Kidney glomerular epithelial cell (primary cell): ENCODE results near the gene MYO3A.

Source experiments
- DNase-seq: peaks from one replicate; lab custom pipeline; 2025; lab: John Stamatoyannopoulos, UW

MYO3A gene

DNA sequence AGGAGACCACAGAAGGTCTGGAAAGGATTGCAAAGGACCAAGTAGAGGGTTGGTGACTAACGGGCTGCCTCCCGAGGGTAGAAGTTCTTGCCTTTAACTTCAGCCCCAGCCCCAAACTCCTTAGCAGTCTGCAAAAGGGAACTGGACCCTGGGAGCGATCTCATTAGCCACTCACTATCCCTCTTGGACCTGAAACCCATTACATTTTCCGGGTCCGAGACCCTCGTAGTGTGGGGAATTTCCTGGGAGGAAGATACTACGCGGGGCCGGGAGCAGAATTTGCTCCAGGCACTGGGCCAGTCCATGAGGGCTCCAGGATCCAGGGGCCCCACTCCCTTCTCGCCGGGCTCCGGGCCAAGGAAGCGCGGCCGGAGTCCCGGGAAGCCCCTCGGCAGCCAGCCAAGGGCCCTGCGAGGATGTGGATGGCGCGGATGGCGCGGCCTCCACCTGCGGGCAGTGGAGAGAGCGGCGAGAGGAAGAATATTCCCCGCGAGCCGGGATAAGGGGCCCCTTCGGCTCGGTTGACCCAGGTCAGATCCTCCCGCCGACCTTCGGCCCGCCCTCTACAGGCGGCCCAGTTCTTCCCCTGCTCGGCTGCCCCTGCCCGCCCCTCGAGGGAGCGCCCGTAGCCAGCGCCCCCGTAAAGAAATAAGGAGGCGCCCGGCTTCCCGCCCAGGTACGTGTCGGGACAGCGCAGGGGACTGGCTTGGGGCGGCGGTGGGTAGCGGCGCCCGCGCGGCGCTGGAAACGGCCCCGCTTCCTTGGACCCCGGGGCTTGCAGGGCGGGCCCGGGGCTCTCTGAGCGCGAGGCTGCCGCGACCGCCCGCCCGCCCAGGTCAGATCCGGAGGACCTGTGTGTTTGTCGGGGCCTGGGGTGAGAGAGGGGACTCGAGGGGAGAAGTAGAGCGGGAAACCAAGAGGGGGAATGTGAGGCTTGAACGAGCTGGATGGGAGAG, at the start of gene MYO3A:
Gene MYO3A, plus strand, starts transcription at position 577 of the 956 bp plus-strand sequence. CDS start 17,882 bp downstream, outside the sequence.
- no peak for DNase-seq

DNA sequence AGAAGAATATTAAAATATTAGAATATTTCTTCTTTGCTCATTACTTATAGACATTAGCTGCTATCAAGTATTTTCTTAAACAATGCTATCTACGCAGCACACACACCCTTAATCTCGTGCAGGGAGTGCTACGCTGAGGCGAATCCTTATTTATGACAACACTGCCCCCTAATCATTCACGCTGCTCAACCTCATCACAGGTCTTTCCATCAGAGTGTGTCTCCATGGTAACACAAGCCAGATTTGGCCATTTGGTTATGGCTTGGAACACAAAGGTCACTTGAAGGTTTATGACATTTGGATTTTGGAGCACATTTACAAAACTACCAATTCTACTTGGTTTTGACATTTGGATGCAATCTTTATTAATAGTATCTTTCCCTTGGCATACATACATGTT, 45.4 kb upstream of the MYO3A start:
- DNase-seq, result no peak

DNA sequence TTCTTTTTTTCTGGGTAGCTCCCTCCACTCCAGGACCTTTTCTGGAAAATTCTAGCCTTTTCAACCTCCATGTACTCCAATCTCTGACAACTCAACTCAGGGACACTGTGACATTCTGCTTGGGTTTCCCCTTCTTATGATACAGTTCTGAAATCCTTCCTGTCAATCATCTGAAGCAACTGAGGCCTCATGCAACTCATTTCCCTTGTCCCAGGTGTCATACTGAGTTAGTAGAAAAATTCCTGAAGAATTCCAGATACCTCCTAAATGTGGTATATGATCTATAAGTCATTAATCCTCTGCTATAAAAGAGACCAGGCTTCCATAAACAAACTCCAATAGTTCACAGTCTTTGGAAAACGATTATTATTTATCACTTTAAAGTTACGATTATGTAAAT, 43.0 kb upstream of the MYO3A start:
- no peak for DNase-seq

DNA sequence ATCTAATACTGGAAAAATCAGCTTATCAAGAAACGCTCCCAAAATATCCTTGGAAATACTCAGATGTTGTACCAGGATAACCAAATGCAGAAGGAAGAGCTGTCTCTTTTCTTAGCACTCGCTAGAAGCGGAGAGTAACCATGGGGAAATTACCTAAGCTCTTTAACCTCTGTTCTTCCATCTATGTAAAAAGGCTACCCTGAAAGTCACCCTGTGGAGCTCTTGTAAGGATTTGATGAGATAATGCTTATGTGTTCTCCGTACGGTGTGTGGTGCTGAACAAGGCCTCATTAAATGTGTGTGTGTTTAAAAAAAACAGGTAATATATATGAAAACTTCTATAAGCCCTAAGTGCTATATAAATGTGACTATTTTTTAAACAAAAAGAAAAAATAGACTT, 38.2 kb upstream of the MYO3A start:
- no peak for DNase-seq

GRCh38 chr10:25896421-25896820, 37.6 kb upstream of the MYO3A start:
- DNase-seq, result no peak

- no peak for DNase-seq
These were observed 34.7 kb upstream of the MYO3A start for GRCh38 chr10:25899304-25899703.

GRCh38 chr10:25901199-25901598, 32.8 kb upstream of the MYO3A start:
- DNase-seq, result no peak

DNA sequence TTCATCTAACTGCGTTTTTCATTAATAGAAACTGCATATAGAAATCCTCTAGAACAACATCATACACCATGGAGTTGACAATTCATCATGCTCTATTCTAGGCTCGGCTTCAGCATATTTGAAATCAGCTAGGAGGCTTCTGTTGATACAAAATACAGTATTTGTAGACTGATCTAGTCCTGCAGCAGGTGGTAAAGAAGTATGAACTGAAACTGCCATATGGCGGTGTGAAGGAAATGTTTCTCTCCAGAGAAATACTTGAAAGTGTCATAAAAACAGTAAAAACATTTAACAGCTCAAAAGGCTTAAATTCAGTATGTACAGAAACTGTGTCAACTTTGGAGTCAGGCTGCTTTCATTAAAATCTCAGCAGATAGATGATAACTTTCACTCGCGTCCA, 32.0 kb upstream of the MYO3A start:
- DNase-seq, result no peak

GRCh38 chr10:25907261-25907660, 26.8 kb upstream of the MYO3A start:
- no peak for DNase-seq

DNA sequence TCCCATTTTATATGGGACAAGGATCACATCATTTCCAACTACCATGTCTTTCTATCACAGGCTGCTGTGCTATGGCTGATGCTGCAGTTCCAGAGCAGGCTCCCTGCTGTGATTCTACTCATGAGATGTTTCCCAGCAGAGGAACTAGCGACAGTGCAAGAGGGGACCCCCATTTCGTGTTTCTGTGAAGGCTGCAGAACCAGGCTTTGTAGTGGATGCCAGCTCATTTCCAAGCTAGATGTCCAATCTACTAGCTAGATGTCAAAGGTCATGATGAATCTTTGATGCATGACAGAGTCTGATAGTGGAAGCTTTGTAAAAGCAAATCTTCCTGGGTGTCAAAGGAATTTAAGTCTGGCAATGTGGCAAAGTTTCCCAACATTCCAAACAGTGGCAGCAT, 21.2 kb upstream of the MYO3A start:
- peak; percentile 20 for DNase-seq

GRCh38 chr10:25914776-25915175, 19.3 kb upstream of the MYO3A start:
- DNase-seq, result no peak

GRCh38 chr10:25934621-25935139, 651 bp downstream of the MYO3A start:
- DNase-seq, result no peak

GRCh38 chr10:25938405-25938804, 4.4 kb downstream of the MYO3A start:
- no peak for DNase-seq

DNA sequence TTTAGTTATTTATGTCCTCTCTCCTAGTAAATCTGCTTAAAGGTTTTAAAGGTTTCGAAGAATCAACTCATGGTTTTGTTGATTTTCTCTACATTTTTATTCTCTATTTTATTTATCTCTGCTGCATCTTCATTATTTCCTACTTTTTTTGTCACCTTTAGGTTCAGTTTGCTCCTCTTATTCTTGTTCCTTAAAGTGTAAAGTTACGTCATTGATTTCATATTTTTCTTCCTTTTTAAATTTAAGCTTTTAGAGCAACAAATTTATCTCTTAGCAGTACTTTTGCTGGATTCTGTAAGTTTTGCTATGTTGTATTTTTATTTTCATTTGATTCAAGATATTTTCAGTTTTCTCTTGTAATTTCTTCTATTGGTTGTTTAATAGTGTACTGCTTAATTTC, 10.7 kb downstream of the MYO3A start:
- DNase-seq, result no peak

DNA sequence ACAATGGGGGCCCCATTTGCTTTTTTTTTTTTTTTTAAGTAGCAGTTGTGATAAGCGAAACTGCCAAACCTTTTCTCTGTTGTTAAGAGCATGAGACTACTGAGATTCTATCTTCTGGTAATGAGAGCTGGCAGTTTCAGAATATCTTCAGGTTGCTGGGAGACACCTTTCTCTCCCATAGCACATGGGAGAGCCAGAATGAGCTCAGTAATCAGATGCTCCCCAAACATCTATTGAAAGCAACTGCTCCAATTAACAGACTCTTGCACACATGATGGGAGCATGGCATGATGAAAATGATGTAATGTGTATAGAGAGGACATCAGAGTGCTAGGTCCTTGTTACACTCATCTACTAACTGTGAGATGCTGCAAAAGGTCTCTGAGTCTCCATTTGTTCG, 18.8 kb downstream of the MYO3A start:
- DNase-seq, result no peak

DNA sequence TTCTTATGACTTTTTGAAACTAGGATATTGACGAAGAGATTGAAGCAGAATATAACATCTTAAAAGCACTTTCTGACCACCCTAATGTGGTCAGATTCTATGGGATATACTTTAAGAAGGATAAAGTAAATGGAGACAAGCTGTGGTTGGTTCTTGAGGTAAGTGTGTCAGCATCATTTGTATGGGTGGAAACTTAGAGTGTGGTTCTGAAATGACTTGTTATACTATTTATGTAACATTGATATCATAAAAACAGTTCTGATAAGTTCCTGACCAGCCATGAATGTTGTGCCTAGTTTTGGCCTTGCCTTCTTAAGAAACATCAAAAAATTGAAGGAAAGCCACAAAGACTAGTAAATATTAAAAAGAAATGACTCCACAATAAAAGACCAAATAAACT, 20.8 kb downstream of the MYO3A start:
- no peak for DNase-seq

DNA sequence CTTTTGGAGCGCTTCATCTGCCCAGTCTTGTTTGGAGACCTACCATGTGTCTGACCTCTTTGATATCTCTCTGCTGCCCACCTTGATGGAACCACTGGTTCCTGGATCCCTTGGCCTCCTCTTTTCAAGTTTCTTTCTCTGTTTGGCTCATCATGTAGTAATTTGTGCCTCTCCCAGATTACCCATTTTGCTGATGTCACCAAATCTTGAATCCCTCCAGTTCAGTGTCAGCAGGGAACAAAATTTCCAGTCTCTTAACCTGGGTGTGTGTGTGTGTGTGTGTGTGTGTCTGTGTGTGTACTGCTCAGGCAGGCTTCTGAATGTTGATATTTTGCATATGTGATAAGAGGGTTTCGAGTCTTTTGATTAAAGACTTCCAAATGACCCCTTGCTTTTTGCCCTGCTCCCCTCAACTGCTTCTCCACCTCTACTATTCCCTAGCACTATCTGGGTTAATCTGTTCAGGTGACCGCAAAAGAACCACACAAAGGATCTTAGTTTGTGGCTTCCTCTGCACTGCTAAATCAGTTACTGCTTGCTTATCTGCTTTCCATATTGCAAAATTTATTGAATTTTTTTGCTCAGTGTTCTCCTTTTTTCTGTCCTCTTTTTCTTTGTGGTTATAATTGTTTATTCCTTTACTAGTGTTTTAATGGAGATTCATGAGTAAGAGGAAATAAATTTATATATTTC, 25.7 kb downstream of the MYO3A start:
- no peak for DNase-seq

DNA sequence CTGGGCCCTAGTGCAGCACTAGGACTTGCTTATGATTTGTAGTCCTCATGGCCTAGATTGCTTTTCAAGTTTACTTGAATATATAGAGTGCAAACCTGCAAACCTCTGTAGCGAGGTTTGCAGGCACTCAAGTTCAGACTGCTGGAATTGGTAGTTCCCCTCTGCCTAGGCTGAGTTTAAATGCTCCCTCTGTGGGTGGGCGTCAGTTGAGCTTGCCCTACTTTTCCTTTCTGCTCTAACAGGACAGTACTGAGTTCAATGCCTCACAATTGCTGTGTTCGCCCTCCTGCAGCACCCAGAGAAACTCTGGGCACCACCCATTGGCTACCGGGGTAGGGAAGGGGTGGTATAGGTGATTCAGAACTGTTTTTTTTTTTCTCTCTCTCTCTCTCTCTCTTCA, 31.6 kb downstream of the MYO3A start:
- no peak for DNase-seq

GRCh38 chr10:25966844-25967243, 32.8 kb downstream of the MYO3A start:
- peak; percentile 37 for DNase-seq

- DNase-seq, result no peak
These were observed 38.6 kb downstream of the MYO3A start for GRCh38 chr10:25972631-25973030.

DNA sequence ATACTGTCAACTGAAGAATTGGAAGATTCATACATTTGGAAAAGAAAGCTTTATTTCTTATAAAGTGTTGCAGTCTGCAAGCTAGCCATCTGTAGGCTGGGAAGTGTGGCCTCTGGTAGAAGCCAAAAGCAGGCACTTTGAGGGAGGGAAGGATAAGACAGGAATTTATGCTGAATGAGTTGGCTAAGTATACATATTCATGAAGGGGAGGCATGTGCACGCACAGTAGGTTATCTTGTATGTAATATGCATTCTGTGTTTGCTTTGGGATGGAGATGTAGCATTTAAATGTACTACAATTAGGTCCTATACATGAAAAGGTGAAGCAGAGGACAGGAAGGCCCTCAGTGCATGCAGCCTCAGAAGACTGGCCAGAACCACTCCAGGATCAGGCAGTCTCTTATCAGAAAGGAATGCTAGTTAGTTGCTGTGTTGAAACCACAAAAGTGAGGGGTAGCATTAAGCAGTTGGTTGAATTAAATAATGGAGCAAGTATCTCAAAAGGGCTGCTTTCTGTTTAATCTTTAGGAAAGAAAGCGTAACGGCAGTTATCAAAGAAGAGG, 40.9 kb downstream of the MYO3A start:
- no peak for DNase-seq

- DNase-seq, result peak; percentile 21
These were observed 44.7 kb downstream of the MYO3A start for GRCh38 chr10:25978771-25979170.

DNA sequence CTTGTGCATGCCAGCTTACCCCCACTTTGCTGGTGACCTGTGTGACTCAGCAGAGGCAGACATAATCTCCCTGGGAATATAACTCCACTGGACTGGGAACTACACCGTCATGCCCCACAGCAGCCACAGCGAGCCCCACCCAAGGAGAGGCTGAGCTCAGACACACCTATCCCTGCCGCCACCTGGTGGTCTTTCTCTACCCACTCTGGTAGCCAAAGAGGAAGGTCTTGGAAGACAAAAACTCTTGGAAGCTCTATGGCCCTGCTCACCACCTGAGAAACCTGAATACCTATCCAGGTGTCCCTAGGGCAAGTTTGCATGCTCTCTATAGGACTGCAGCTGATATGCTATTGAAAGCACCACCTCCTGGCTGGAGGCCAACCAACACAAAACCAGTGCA, 48.1 kb downstream of the MYO3A start:
- DNase-seq, result no peak
